ENCODE measurements around the gene CHST5. TPM values are rescaled to one million over a fixed set of nuclear protein-coding genes. Genes with fewer than 3 reads are reported as not detected.
"Not testable (repeated sequence)": the region's sequence is repeated elsewhere in the genome, so short reads cannot be mapped to it uniquely, and the experiment has no call there.

CHST5 gene
- total RNA-seq, 2 donors from 2014 or later = 0.56 TPM; not detected in 1

DNA sequence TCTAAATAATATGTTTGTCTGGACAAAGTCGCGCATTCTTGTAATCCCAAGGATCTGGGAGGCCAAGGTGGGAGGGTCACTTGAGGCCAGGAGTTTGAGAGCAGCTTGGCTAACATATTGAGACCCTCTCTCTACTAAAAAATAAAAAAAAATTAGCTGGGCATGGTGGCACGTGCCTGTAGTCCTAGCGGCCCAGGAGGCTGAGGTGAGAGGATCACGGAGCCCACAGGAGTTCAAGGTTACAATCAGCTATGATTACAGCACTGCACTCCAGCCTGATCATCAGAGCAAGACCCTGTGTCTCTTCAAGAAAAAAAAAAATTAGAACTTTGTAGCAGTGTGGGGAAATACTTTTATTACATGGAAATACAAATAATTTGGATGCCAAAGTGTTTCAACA is 34.5 kb downstream of the CHST5 start:
- Histone ChIP-seq H3K9me3 (no peaks in the 10 kb centered on the region), H3K36me3 (no peaks in the 10 kb centered on the region), H3K27ac (peak overlapping the region; percentile 58 to 67), H3K4me3 (peak overlapping the region; percentile 21), H3K4me1 (ENCODE audit: control insufficient read depth in 1 of 2, low read depth in 2 of 2) (peaks cover 10 to 57% of the 10 kb centered on the region in 2 donors), H3K27me3 (replicated peaks; ENCODE audit: insufficient read depth) (no peaks in the 10 kb centered on the region)
- DNase-seq (ENCODE audit: low spot score) = no peak
- no peak for ATAC-seq (ENCODE audit: insufficient number of reproducible peaks, low FRiP score, low read depth)
- TF ChIP-seq, protein P1, sequence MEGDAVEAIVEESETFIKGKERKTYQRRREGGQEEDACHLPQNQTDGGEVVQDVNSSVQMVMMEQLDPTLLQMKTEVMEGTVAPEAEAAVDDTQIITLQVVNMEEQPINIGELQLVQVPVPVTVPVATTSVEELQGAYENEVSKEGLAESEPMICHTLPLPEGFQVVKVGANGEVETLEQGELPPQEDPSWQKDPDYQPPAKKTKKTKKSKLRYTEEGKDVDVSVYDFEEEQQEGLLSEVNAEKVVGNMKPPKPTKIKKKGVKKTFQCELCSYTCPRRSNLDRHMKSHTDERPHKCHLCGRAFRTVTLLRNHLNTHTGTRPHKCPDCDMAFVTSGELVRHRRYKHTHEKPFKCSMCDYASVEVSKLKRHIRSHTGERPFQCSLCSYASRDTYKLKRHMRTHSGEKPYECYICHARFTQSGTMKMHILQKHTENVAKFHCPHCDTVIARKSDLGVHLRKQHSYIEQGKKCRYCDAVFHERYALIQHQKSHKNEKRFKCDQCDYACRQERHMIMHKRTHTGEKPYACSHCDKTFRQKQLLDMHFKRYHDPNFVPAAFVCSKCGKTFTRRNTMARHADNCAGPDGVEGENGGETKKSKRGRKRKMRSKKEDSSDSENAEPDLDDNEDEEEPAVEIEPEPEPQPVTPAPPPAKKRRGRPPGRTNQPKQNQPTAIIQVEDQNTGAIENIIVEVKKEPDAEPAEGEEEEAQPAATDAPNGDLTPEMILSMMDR (IDR thresholded peaks at IDR 0.05) = no peak

DNA sequence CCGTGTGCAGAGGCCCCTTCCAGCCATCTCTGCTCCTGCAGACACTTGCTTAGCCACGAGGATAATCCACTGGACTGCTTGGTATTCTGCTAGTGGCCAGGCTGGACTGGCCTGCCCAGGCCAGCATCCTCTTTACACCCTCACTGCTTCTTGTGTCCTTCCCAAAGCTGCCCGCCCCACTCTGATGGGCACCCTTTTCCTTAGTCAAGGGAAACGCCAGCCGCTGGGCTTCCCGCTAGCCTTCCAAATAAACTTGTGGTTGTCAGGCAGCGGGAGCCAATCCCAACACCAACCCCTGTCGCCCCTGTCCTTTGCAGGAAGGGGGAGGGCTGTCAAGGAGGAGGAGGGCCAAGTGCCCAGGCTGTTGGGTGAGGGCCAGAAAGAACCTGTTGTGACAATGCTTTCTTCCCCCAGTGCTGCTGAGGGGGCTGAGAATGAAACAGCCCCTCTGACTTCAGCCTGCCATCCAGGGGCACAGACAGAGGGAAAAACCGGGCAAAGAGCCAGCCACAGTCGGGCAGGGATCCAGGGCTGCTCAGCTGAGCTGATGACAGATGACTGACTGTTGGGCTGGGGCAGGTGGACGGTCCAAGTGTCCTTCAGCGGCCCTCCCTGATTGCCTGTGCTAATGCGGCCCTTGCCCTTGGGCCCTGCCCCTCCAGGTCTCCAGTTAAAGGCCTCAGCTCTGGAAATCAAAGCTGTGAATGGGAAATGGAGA is 37.1 kb downstream of the CHST5 start:
- not testable (repeated sequence) for H3K27me3 ChIP-seq (replicated peaks; ENCODE audit: insufficient read depth); H3K4me3 ChIP-seq; H3K9me3 ChIP-seq; DNase-seq (ENCODE audit: low spot score); H3K36me3 ChIP-seq
- peak; percentile 23 for ATAC-seq (ENCODE audit: insufficient number of reproducible peaks, low FRiP score, low read depth)
- Histone ChIP-seq H3K27ac (peak overlapping the region; percentile 59 to 75), H3K4me1 (ENCODE audit: control insufficient read depth in 1 of 2, low read depth in 2 of 2) (peaks cover 13 to 70% of the 10 kb centered on the region in 2 donors)

DNA sequence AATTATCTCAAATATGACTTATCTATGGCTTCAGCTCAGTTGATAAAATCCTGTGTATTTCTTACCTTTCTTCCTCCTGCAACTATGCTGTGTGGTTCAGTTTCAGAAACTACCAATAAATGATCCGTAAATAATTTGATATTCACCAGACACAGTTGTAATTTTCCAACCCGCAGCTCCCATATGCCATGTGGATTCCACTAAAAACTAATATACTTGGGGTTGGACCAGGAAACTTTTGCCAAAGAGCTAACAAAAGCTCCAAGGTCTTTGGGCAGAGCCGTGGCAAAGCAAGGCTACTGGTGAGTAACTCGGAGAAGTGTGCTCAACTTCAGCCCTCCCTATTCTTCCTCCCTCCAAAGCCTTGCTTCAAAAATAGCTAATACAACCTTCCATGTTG is 38.4 kb downstream of the CHST5 start:
- peaks cover 13 to 65% of the 10 kb centered on the region in 2 donors for H3K4me1 ChIP-seq (ENCODE audit: control insufficient read depth in 1 of 2, low read depth in 2 of 2)
- no peak overlapping the region for H3K4me3 ChIP-seq
- TF ChIP-seq, protein P1 (IDR thresholded peaks at IDR 0.05) = no peak
- no peaks in the 10 kb centered on the region for H3K27me3 ChIP-seq (replicated peaks; ENCODE audit: insufficient read depth)
- H3K36me3 ChIP-seq = no peaks in the 10 kb centered on the region
- no peak for ATAC-seq (ENCODE audit: insufficient number of reproducible peaks, low FRiP score, low read depth)
- H3K9me3 ChIP-seq = no peaks in the 10 kb centered on the region
- peak overlapping the region; percentile 59 to 75 for H3K27ac ChIP-seq
- DNase-seq (ENCODE audit: low spot score) = no peak

DNA sequence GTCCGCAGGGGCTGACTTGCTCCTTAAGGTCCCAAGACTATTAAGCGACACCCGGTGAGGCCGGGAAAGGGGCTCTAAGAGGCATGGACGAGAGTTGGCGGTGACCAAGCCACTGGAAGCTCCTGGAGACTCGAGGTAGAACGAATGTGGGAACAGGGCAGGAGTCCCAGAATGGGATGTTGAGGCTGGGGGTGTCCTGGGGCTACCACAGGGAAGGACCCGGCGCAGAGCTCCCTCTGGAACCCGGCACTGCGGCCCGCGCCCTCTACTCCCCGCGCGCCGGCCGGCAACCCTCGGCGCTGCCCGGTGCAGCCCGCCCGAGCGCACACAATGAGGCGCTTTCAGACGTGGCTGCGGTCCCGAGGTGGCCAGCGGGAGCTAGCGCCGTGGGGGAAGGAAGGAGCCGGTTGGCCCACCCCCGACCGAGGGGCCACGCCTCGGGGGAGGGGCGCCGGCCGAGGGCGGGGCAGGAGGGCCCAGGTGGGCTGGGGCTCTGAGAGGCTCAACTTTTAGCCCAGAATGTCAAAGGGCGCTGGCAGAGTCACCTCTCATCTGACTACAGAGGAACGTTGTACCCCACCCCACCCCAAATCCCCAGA is 40.7 kb downstream of the CHST5 start, which contains the start of gene CHST6:
Gene CHST6, minus strand, starts transcription at position 366 of the 599 bp plus-strand sequence. CDS start 15,613 bp downstream, outside the sequence.
- H3K4me1 ChIP-seq (ENCODE audit: control insufficient read depth in 1 of 2, low read depth in 2 of 2) = peaks cover 13 to 41% of the 10 kb centered on the region in 2 donors
- TF ChIP-seq, protein P1 (IDR thresholded peaks at IDR 0.05) = no peak
- H3K9me3 ChIP-seq = no peaks in the 10 kb centered on the region
- ATAC-seq (ENCODE audit: insufficient number of reproducible peaks, low FRiP score, low read depth) (no peak), DNase-seq (ENCODE audit: low spot score) (no peak)
- peak within 1 kb of the TSS; percentile 65 for H3K4me3 ChIP-seq
- no peaks in the 10 kb centered on the region for H3K27me3 ChIP-seq (replicated peaks; ENCODE audit: insufficient read depth)
- H3K27ac ChIP-seq = peak within 1 kb of the TSS in 1 of 2 donors; percentile 40
- H3K36me3 ChIP-seq = no peaks in the 10 kb centered on the region

DNA sequence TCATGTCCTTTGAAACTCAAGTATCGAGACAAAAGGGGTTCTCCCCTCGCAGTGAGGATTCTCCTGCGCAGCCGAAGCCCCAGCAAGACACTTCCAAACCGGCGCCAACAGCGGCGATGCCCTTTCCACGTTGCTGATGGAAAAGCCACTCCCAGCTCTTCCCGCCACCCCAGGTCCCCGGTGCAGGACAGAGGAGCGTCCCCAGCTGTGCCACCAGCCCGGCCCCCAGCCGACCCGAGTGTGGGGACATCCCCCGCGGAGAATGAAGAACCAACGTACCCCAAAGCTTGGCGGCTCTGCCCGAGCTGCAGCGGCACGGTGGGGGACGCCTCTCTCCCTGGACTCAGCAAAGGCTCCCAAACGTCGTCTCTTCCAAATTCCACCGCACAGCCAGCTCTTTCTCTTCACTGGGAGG is 41.2 kb downstream of the CHST5 start:
- peaks cover 11 to 37% of the 10 kb centered on the region in 2 donors for H3K4me1 ChIP-seq (ENCODE audit: control insufficient read depth in 1 of 2, low read depth in 2 of 2)

More for the DNA sequence above, 41.2 kb downstream of the CHST5 start:
- no peak for DNase-seq (ENCODE audit: low spot score)
- Histone ChIP-seq H3K9me3 (no peaks in the 10 kb centered on the region), H3K36me3 (no peaks in the 10 kb centered on the region), H3K27me3 (replicated peaks; ENCODE audit: insufficient read depth) (no peaks in the 10 kb centered on the region), H3K27ac (peak overlapping the region in 1 of 2 donors; percentile 40), H3K4me3 (peak overlapping the region; percentile 65)
- ATAC-seq (ENCODE audit: insufficient number of reproducible peaks, low FRiP score, low read depth) = no peak
- TF ChIP-seq, protein P1 (IDR thresholded peaks at IDR 0.05) = no peak

Data from thoracic aorta (tissue), 2 donors.